ENCODE measurements around the gene PTMS.

Gene PTMS

GRCh38 chr12:6799147-6799546 is 33.0 kb downstream of the PTMS start:
- ChIA-PET CTCF (no interaction called here), POLR2A (no interaction called here)

GRCh38 chr12:6807170-6807569 is 41.0 kb downstream of the PTMS start:
- CTCF ChIA-PET, result interaction anchor here (0.6 to 0.7 kb wide), 2 partner anchors 65 to 92 kb away, joined by 3 to 4 read pairs; no protein-coding TSS in a partner anchor
- DNase-seq (ENCODE audit: extremely low spot score), result no peak
- TF ChIP-seq ELF4 (IDR thresholded peaks at IDR 0.05) (no peak), TARDBP (IDR thresholded peaks at IDR 0.05) (no peak)
- POLR2A ChIA-PET, result no interaction called here

More at GRCh38 chr12:6799147-6799546, 33.0 kb downstream of the PTMS start:
- TF ChIP-seq PKNOX1 (IDR thresholded peaks at IDR 0.05), result peak; percentile 74
- TF ChIP-seq TARDBP (IDR thresholded peaks at IDR 0.05), result no peak
- DNase-seq (ENCODE audit: extremely low spot score), result no peak

GRCh38 chr12:6809056-6809455 is 42.9 kb downstream of the PTMS start:
- no peak for TF ChIP-seq PKNOX1 (IDR thresholded peaks at IDR 0.05)
- no peak for TF ChIP-seq LEF1 (IDR thresholded peaks at IDR 0.05; ENCODE audit: borderline replicate concordance)
- no peak for TF ChIP-seq NFRKB (IDR thresholded peaks at IDR 0.05)
- no peak for TF ChIP-seq CTBP1 (IDR thresholded peaks at IDR 0.05; ENCODE audit: borderline replicate concordance)
- TF ChIP-seq SUZ12 (IDR thresholded peaks at IDR 0.05), result no peak
- ChIA-PET CTCF (interaction anchor here (0.6 kb wide), 1 partner anchor 55 kb away, joined by 3 read pairs; no protein-coding TSS in a partner anchor), POLR2A (interaction anchor here (1.4 kb wide), 1 partner anchor 20 kb away, joined by 4 read pairs; no protein-coding TSS in a partner anchor)

GRCh38 chr12:6810758-6811157 is 44.6 kb downstream of the PTMS start:
- ChIA-PET POLR2A (interaction anchor here (0.9 to 1.5 kb wide), 3 partner anchors 10 to 133 kb away, joined by 3 read pairs; partner anchors contain the start of genes C12orf57 and RNU7-1), CTCF (no interaction called here)
- TF ChIP-seq LEF1 (IDR thresholded peaks at IDR 0.05; ENCODE audit: borderline replicate concordance) (no peak), BHLHE40 (IDR thresholded peaks at IDR 0.05; ENCODE audit: borderline replicate concordance) (no peak), ZNF384 (IDR thresholded peaks at IDR 0.05) (no peak), NFRKB (IDR thresholded peaks at IDR 0.05) (no peak)
- DNase-seq (ENCODE audit: extremely low spot score), result no peak

More at GRCh38 chr12:6809056-6809455, 42.9 kb downstream of the PTMS start:
- DNase-seq (ENCODE audit: extremely low spot score), result no peak

- DNase-seq (ENCODE audit: extremely low spot score), result no peak
- ChIA-PET CTCF (interaction anchor here (0.9 to 1.4 kb wide), 3 partner anchors 11 to 61 kb away, joined by 3 to 5 read pairs (median 3); partner anchors contain the start of gene MLF2), POLR2A (interaction anchor here (0.9 to 2.5 kb wide), 3 partner anchors 47 to 89 kb away, joined by 3 to 13 read pairs (median 5); partner anchors contain the start of genes COPS7A, MLF2 and PTMS)
- TF ChIP-seq ELF4 (IDR thresholded peaks at IDR 0.05), result no peak
- no peak for TF ChIP-seq SP1 (IDR thresholded peaks at IDR 0.05)
- no peak for TF ChIP-seq FOXK2 (IDR thresholded peaks at IDR 0.05)
These were observed 47.2 kb downstream of the PTMS start for GRCh38 chr12:6813363-6813762.

- no peak for TF ChIP-seq FOXK2 (IDR thresholded peaks at IDR 0.05)
- no peak for TF ChIP-seq L3MBTL2 (conservative IDR thresholded peaks at IDR 0.05)
- no peak for DNase-seq (ENCODE audit: extremely low spot score)
- ChIA-PET CTCF (interaction anchor here (0.5 to 1.4 kb wide), 2 partner anchors 9 to 253 kb away, joined by 3 to 4 read pairs; no protein-coding TSS in a partner anchor), POLR2A (interaction anchor here (0.7 to 1.7 kb wide), 2 partner anchors 63 to 127 kb away, joined by 3 to 4 read pairs; partner anchors contain the start of genes MLF2 and ZNF384)
These were observed 50.4 kb downstream of the PTMS start for GRCh38 chr12:6816598-6816997.

GRCh38 chr12:6817098-6817497 is 50.9 kb downstream of the PTMS start:
- POLR2A ChIA-PET, result interaction anchor here (1.7 kb wide), 1 partner anchor 64 kb away, joined by 4 read pairs; the partner anchor contains the start of gene MLF2
- DNase-seq (ENCODE audit: extremely low spot score), result no peak
- TF ChIP-seq FOXK2 (IDR thresholded peaks at IDR 0.05) (no peak), ELF4 (IDR thresholded peaks at IDR 0.05) (no peak), LEF1 (IDR thresholded peaks at IDR 0.05; ENCODE audit: borderline replicate concordance) (no peak), FOXM1 (IDR thresholded peaks at IDR 0.05; ENCODE audit: borderline replicate concordance) (no peak), TARDBP (IDR thresholded peaks at IDR 0.05) (no peak), SP1 (IDR thresholded peaks at IDR 0.05) (no peak), FOXA1 (IDR thresholded peaks at IDR 0.05) (no peak), PKNOX1 (IDR thresholded peaks at IDR 0.05) (no peak), SUZ12 (IDR thresholded peaks at IDR 0.05) (no peak), CTBP1 (IDR thresholded peaks at IDR 0.05; ENCODE audit: borderline replicate concordance) (no peak), L3MBTL2 (conservative IDR thresholded peaks at IDR 0.05) (no peak), HDGF (IDR thresholded peaks at IDR 0.05; ENCODE audit: borderline replicate concordance) (no peak), NFRKB (IDR thresholded peaks at IDR 0.05) (no peak), ARNT (IDR thresholded peaks at IDR 0.05) (no peak), ZNF384 (IDR thresholded peaks at IDR 0.05) (no peak), BHLHE40 (IDR thresholded peaks at IDR 0.05; ENCODE audit: borderline replicate concordance) (no peak)
- CTCF ChIA-PET, result interaction anchor here (0.5 to 1.4 kb wide), 2 partner anchors 8 to 254 kb away, joined by 3 to 4 read pairs; no protein-coding TSS in a partner anchor

All from HEK293T (cell line).